Suprapubic skin (tissue), 4 donors: ENCODE data around the gene FGA. TPM values are rescaled to one million over a fixed set of nuclear protein-coding genes. Genes with fewer than 3 reads are reported as not detected.

Experiments
- DNase-seq, 2 donors: peaks; one replicate each; pipeline ENCODE4 v3.0.0-alpha.2; 2019; ENCODE audit warnings: low spot score in 2 of 2
- H3K27ac ChIP-seq: fragments of 200-600 bp; sonication (generic); one replicate; pipeline ENCODE4 v1.5.1; 2019
- H3K27me3 ChIP-seq: fragments of 200-600 bp; sonication (generic); one replicate; pipeline ENCODE4 v1.5.1; 2019
- H3K36me3 ChIP-seq: fragments of 200-600 bp; sonication (generic); one replicate; pipeline ENCODE4 v1.5.1; 2019
- H3K4me1 ChIP-seq: fragments of 200-600 bp; sonication (generic); one replicate; pipeline ENCODE4 v1.5.1; 2019
- H3K4me3 ChIP-seq: fragments of 200-600 bp; sonication (generic); one replicate; pipeline ENCODE4 v1.5.1; 2019; ENCODE audit warnings: mild to moderate bottlenecking
- H3K9me3 ChIP-seq: fragments of 200-600 bp; sonication (generic); one replicate; pipeline ENCODE4 v1.5.1; 2019
- EP300 ChIP-seq: sonication (generic); formaldehyde crosslinking; IDR thresholded peaks from one replicate; pipeline ENCODE4 v1.6.1; 2017; ENCODE audit warnings: antibody characterized with exemption
- POLR2A ChIP-seq, 2 donors: fragments of 450-650 bp; IDR thresholded peaks; one replicate each; pipeline ENCODE4 v1.6.1; 2017; ENCODE audit warnings: antibody characterized with exemption in 2 of 2, mild to moderate bottlenecking in 2 of 2, moderate library complexity in 2 of 2
- POLR2AphosphoS5 ChIP-seq, 3 donors: sonication (generic); formaldehyde crosslinking; IDR thresholded peaks; one replicate each; pipeline ENCODE4 v1.6.1; 2017; ENCODE audit warnings: antibody characterized with exemption in 3 of 3
- WGBS: methylation state at CpG from one replicate; pipeline ENCODE4 v1.1.5; 2018; 5-methylcytosine and 5-hydroxymethylcytosine counted together
- total RNA-seq, 4 donors: library from RNA; depleted of rRNA; stranded (reverse); fragments of >200 nt; gene quantifications; one replicate each; pipeline ENCODE4 v1.1.0, GENCODE V29; 2016
- TF ChIP-seq, protein P1 (sequence below), 2 donors: fragments of 200-600 bp in 1 of 2; fragments of 450-650 bp in 1 of 2; sonication (generic) in 1 of 2; IDR thresholded peaks; one replicate each; pipeline ENCODE4 v1.5.1; 2016 to 2019; ENCODE audit warnings: antibody characterized with exemption in 2 of 2, mild to moderate bottlenecking in 1 of 2, moderate library complexity in 1 of 2

FGA gene
- total RNA-seq, 4 donors from 2014 or later = 30.0 TPM; not detected in 3

DNA sequence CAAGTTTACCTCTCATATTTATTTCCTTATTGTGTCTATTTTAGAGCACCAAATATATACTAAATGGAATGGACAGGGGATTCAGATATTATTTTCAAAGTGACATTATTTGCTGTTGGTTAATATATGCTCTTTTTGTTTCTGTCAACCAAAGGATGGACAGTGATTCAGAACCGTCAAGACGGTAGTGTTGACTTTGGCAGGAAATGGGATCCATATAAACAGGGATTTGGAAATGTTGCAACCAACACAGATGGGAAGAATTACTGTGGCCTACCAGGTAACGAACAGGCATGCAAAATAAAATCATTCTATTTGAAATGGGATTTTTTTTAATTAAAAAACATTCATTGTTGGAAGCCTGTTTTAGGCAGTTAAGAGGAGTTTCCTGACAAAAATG, 21.5 kb downstream of the FGA start:
- no peaks in the 10 kb centered on the region for H3K9me3 ChIP-seq
- 45% methylated on average over 3 of the region's 3 CpGs for WGBS
- no peaks in the 10 kb centered on the region for H3K27me3 ChIP-seq
- H3K36me3 ChIP-seq = no peaks in the 10 kb centered on the region
- TF ChIP-seq EP300 = no peak
- TF ChIP-seq, protein P1, sequence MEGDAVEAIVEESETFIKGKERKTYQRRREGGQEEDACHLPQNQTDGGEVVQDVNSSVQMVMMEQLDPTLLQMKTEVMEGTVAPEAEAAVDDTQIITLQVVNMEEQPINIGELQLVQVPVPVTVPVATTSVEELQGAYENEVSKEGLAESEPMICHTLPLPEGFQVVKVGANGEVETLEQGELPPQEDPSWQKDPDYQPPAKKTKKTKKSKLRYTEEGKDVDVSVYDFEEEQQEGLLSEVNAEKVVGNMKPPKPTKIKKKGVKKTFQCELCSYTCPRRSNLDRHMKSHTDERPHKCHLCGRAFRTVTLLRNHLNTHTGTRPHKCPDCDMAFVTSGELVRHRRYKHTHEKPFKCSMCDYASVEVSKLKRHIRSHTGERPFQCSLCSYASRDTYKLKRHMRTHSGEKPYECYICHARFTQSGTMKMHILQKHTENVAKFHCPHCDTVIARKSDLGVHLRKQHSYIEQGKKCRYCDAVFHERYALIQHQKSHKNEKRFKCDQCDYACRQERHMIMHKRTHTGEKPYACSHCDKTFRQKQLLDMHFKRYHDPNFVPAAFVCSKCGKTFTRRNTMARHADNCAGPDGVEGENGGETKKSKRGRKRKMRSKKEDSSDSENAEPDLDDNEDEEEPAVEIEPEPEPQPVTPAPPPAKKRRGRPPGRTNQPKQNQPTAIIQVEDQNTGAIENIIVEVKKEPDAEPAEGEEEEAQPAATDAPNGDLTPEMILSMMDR (IDR thresholded peaks at IDR 0.05) = no peak
- no peak for TF ChIP-seq POLR2AphosphoS5 (IDR thresholded peaks at IDR 0.05)
- no peak for TF ChIP-seq POLR2A (IDR thresholded peaks at IDR 0.05)
- H3K27ac ChIP-seq = no peak overlapping the region
- H3K4me3 ChIP-seq = no peak overlapping the region
- no peaks in the 10 kb centered on the region for H3K4me1 ChIP-seq
- DNase-seq = no peak

DNA sequence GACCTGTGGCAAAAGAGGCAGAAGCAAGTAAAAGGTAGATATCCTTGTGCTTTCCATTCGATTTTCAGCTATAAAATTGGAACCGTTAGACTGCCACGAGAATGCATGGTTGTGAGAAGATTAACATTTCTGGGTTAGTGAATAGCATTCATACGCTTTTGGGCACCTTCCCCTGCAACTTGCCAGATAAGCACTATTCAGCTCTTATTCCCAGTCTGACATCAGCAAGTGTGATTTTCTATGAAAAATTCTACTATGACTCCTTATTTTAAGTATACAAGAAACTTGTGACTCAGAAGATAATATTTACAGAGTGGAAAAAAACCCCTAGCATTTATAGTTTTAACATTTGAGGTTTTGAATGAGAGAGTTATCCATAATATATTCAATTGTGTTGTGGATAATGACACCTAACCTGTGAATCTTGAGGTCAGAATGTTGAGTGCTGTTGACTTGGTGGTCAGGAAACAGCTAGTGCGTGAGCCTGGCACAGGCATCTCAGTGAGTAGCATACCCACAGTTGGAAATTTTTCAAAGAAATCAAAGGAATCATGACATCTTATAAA, 23.8 kb downstream of the FGA start:
- Histone ChIP-seq H3K27me3 (no peaks in the 10 kb centered on the region), H3K4me1 (no peaks in the 10 kb centered on the region), H3K4me3 (no peak overlapping the region), H3K9me3 (no peaks in the 10 kb centered on the region), H3K27ac (no peak overlapping the region), H3K36me3 (no peaks in the 10 kb centered on the region)
- TF ChIP-seq POLR2A (IDR thresholded peaks at IDR 0.05) (no peak), EP300 (no peak), POLR2AphosphoS5 (IDR thresholded peaks at IDR 0.05) (no peak)
- TF ChIP-seq, protein P1 (IDR thresholded peaks at IDR 0.05) = no peak
- DNase-seq = no peak
- WGBS = 79% methylated on average over 5 of the region's 5 CpGs

DNA sequence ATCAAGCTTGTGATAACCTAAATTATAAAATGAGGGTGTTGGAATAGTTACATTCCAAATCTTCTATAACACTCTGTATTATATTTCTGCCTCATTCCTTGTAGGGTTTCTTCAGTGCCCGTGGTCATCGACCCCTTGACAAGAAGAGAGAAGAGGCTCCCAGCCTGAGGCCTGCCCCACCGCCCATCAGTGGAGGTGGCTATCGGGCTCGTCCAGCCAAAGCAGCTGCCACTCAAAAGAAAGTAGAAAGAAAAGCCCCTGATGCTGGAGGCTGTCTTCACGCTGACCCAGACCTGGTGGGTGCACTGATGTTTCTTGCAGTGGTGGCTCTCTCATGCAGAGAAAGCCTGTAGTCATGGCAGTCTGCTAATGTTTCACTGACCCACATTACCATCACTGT, 24.8 kb downstream of the FGA start:
- Histone ChIP-seq H3K27me3 (no peaks in the 10 kb centered on the region), H3K4me3 (no peak overlapping the region), H3K27ac (no peak overlapping the region), H3K36me3 (no peaks in the 10 kb centered on the region), H3K9me3 (no peaks in the 10 kb centered on the region), H3K4me1 (no peaks in the 10 kb centered on the region)
- WGBS = 93% methylated on average over 6 of the region's 6 CpGs
- TF ChIP-seq POLR2A (IDR thresholded peaks at IDR 0.05) (no peak), EP300 (no peak), POLR2AphosphoS5 (IDR thresholded peaks at IDR 0.05) (no peak)
- DNase-seq = no peak

DNA sequence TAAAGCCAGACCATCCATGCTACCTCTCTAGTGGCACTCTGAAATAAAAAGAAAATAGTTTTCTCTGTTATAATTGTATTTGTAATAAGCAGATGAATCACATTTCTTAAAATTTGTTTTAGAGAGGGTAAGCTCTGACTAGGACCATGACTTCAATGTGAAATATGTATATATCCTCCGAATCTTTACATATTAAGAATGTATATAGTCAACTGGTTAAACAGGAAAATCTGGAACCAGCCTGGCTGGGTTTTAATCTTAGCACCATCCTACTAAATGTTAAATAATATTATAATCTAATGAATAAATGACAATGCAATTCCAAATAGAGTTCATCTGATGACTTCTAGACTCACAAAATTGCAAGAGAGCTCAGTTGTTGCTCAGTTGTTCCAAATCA, 26.2 kb downstream of the FGA start:
- Histone ChIP-seq H3K4me1 (no peaks in the 10 kb centered on the region), H3K27ac (no peak overlapping the region), H3K36me3 (no peaks in the 10 kb centered on the region), H3K4me3 (no peak overlapping the region), H3K27me3 (no peaks in the 10 kb centered on the region), H3K9me3 (no peaks in the 10 kb centered on the region)
- TF ChIP-seq POLR2AphosphoS5 (IDR thresholded peaks at IDR 0.05) = no peak
- no peak for TF ChIP-seq EP300
- no peak for TF ChIP-seq POLR2A (IDR thresholded peaks at IDR 0.05)
- TF ChIP-seq, protein P1 (IDR thresholded peaks at IDR 0.05) = no peak
- no peak for DNase-seq
- WGBS = 47% methylated on average over 1 of the region's 1 CpG

DNA sequence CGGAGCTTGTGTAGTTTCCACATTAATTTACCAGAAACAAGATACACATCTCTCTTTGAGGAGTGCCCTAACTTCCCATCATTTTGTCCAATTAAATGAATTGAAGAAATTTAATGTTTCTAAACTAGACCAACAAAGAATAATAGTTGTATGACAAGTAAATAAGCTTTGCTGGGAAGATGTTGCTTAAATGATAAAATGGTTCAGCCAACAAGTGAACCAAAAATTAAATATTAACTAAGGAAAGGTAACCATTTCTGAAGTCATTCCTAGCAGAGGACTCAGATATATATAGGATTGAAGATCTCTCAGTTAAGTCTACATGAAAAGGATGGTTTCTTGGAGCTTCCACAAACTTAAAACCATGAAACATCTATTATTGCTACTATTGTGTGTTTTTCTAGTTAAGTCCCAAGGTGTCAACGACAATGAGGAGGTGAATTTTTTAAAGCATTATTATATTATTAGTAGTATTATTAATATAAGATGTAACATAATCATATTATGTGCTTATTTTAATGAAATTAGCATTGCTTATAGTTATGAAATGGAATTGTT, 27.8 kb downstream of the FGA start, which contains the start of gene FGB:
TSS of gene FGB (plus strand) at position 315 of the 558 bp plus-strand sequence. CDS start at position 323, 8 bp downstream.
- DNase-seq = no peak
- Histone ChIP-seq H3K4me1 (no peaks in the 10 kb centered on the region), H3K9me3 (no peaks in the 10 kb centered on the region), H3K27me3 (no peaks in the 10 kb centered on the region), H3K27ac (no peak within 1 kb of the TSS), H3K36me3 (no peaks in the 10 kb centered on the region), H3K4me3 (no peak within 1 kb of the TSS)
- 72% methylated on average over 2 of the region's 2 CpGs for WGBS
- TF ChIP-seq, protein P1 (IDR thresholded peaks at IDR 0.05) = no peak
- TF ChIP-seq EP300 (no peak), POLR2AphosphoS5 (IDR thresholded peaks at IDR 0.05) (no peak), POLR2A (IDR thresholded peaks at IDR 0.05) (no peak)
